HK-2 (cell line): ENCODE measurements around the gene C2CD4D.
"Not testable (repeated sequence)": the region's sequence is repeated elsewhere in the genome, so short reads cannot be mapped to it uniquely, and the experiment has no call there.

ENCODE experiments used
- DNase-seq: peaks from one replicate; pipeline ENCODE4 v3.0.0-alpha.2; 2018; ENCODE audit not compliant: unreplicated experiment

Gene C2CD4D

DNA sequence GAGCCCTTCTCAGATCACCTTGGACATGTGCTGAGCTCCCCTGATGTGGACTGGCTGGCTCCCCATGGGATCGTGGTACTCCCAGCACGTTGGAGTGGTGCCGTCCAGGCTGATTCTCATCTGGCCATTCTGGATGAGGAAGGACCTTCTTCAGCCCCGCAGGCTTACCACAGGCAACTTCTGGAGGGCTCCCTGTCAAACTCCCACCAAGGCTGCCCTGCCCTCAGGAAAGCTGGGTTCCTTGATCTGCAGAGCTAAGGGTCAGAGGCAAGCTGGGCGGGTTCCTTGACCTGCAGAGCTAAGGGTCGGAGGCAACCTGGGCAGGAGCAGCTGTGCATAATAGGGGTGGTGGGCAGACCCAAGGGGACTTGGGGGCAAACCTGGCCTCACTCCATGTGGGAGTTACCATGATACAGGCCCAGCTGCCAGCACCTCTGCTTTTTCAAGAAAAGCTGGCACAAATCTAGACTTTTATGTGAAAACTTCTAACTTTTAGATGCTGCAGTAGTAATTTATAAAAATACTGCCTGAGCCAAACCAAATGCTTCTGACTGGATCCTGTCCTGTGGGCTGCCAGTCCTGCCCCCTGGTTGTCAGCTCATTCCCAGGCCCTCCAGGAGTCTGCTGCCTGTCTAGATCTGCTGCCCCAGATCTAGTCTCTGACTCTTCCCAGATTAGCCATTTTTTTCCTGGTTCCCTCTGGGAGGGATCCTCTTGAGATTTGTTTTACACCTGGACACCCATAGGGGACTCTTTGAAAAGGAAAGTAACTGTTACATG, 19.5 kb upstream of the C2CD4D start:
- DNase-seq: no peak

DNA sequence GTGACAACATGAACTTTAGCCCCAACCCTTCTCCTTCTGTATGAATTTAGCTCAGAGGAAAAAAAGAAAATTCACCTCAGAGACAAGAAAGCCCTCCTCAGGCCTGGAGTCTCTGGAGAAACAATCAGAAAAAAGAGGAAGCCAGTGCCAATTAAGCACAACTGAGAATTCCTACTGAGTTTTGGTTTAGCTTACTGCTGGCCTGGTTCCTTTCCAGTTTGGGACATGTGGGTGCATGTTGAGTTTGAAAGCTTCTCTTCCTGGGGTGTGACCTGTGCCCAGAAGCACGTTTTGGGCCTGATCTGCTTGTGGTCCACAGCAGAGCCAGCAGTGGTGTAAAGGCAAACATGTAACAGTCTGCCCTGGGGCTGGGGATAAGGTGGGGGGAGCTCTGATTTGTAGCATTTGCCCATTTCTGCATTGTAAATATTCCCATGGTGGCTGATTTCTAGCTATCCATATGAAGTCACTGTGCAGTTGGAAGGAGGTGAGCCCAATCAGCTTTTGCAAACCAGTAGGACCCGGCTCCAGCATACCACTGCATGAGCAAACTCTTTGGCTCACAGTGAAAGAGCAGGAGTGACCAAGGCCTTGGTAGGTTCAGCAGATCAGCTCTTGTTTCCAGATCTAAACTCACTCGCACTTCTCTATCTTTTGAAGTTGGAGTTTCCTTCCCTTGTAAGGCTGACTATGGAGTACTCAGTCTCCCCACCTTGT, 18.6 kb upstream of the C2CD4D start:
- no peak for DNase-seq

DNA sequence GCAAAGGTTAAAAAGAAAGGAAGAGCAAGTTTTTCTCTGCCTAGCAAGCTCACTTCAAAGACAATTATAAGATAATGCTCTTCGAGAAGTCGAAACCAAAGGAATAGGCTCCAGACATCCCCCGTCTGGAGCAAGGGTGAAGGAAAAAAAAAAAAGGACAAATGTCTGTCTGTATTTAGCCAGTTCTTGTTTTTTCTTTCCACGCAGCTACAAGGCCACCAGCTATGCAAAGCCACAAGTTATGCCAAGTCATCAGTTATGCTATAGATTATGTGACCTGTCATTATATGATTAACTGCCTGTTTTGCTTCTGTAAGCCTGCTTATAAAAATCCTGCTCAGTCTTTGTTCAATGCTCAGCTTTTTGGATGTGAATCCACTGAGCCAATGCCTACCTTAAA, 16.3 kb upstream of the C2CD4D start:
- no peak for DNase-seq

DNA sequence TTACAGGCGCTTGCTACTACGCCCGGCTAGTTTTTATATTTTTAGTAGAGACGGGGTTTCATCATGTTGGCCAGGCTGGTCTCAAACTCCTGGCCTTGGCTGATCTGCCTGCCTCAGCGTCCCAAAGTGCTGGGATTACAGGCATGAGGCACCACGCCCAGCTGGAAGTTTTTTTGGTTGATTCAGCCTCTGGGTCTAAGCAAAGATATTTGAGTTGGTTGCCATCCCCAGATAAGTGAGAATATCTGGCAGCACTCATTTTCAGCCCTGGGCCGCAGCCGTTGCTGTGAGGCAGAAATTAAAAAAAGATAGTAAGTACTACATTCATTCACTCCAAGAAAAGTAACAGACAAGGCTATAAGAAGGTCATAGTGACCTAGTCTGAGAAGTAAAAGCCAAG, 15.9 kb upstream of the C2CD4D start:
- DNase-seq: not testable (repeated sequence)

DNA sequence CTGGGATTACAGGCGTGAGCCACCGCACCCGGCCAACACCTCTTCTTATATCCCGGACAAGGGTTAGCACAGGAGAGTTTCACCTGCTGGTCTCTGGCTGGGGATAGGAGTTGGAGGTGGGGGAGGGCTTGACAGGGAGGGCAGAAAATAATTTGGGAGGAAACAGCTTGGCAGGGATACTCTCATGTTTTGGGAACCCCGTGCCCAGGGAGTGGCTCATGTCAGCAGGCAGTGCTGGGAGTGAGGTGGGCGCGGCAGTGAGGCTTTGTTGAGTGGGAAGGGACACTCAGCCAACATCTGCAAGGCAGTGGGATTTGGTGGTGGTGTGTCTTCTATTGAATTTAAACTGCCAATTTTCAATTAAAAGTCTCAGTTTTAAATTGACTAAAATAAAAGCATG, 15.0 kb upstream of the C2CD4D start:
- no peak for DNase-seq

DNA sequence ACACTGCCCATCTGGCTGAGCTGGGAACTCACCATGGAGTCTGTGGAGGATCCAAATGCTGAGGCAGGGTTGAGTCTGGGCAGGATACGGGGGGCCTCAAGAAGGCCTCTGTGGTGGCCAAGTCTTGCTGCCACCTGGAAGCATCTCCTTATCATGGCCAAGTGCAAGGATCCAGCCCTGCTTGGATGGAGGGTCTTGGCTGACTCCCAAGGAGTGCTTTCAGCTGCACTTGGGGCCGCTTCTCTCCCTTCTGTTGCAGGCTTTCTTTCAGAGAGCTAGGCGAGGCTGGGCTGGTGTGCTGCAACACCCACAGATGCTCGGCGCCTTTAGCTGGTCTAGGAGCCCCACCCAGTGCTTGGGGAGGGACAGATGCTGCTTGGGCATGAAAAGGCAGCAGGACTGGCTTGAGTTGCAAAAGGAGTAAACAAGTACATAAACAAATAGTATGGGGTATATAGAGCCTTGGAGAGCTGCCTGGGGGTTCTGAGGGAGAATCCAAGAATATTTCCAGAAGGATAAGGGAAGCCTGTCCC, 13.9 kb upstream of the C2CD4D start, which contains the start of gene THEM5:
Gene THEM5, minus strand, starts transcription at position 302 of the 533 bp plus-strand sequence. Its CDS starts 147 bp downstream, at position 155.
- no peak for DNase-seq

DNA sequence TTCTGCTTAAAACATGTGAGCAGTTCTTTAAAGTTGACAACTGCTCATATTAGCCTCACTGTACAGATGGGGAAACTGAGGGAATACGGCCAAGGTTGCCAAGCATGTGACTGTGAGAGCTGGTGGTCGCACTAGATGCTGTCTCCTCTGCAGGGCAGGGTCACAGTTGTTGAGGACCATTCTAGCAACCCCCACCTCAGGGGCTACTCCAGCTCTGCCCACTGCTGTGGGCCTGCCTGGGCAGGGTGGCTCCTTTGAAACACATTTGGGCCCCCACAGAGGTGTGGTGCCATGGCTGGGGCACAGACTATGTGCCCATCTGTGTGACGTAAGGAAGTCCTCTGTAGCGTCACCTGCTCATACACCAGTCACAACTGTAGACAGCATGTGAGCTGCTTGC, 13.1 kb upstream of the C2CD4D start:
- no peak for DNase-seq

DNA sequence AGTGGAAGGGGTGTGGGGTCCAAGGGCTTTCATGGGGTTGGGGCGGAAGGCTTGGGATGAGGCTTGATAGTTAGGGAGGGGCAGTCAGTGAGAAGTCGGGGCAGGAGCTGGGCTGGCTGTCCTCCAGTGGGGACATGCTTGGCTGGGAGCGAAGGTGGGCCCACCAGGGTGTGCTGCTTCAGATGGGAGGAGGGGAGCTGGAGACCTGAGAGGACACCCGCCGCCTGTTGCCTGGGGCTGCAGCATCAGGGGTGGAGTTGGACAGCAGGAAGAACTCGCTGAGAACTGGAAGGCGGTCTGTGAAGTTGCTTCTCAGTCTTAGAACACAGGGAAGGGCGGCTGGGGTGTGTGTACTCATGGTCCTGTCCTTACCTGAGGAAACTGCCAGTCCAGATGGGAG, 12.3 kb upstream of the C2CD4D start:
- DNase-seq: no peak

DNA sequence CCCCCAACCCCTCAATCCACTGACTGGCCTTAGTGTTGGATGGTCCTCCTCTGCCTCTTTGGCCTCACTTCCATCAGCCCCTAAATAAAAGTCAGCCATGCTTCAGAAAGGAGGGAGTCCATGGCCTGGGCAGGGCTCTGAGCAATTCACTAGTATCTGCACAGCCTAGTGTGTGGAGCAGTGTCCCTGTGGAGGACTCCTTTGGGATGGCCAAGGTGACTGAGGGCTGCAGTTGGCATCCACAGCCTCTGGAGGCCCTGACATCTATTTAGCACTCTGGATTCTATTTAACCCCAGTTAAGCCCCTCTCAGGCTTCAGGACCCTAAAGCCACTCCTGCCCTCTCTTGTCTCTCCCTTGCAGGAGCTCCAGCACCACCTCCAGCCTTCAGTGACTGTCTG, 10.3 kb upstream of the C2CD4D start:
- no peak for DNase-seq

DNA sequence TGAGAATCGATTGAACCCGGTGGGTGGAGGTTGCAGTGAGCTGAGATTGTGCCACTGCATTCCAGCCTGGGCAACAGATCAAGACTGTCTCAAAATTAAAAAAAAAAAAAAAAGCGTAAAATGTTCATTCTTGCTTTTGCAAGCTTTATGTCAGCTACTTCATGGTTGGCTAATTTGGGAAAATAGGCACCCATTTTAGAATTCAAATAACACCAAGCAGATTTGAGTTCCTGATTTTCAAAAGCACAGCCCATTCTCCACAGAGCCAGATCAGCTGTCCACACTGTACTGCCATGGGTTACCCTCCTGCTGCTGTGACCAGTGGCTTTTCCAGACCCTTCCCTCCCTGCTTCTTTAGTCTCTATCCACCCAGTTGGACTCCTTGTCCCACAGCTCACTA, 9.5 kb upstream of the C2CD4D start:
- no peak for DNase-seq

DNA sequence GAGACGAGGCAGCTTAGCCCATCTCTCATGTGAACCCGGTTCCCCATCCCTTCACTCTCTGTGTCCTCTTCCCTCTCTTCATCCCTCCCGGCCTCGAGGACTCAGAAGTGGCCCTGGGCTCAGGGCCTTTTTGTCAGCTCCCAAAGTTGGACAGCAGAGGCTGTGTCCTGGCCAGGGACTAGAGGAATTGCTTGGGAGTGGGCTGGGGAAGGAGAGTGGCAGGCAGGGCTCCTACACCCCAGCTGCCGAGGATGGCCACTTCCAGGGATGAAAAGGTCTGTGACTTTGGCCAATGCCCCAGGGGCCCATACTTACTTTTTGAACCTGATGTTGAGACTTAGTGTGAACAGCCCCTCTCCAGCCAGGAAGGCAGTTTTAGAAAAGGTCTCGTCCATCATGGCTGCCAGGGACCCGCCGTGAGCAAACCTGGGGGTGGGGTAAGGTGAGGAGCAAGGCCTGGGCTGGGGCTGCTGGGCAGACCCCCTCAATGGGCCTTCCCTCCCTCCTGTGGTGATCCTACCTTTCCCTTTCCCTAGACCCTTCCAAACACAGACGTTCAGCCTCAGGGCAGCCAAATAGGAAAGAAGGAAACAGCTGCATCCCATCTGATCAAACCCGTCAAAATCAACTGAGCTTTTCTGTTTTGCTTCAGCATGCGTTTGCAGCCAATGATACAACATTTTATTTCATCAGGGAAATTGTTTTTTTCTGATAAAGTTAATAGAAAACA, 8.4 kb upstream of the C2CD4D start:
- DNase-seq: no peak

DNA sequence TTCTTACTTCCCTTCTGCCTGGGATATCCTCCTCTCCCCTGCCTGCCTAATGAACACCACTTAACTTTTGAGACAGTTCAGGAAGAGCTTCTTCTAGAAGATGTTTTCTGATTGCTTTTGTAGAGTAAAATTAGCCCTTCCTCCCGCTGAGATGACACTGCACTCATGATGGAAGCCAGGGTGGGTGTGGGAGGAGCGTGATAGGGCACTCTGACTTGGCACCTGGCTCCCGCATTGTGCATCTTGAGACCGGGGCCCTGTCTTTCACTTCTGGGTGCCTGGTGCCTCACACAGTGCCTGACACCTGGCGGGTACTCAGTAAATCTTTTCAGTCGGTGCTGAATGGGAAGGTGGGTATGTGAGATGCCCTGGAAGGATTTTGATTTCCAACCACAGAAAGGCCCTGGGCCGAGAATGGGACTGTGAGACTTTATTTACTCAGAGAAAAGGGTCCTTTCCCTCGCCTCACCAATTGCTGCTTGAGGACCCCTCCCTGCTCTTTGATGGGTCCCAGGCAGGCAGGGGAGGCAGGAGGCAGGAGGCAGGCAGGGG, 7.1 kb upstream of the C2CD4D start:
- DNase-seq: no peak

DNA sequence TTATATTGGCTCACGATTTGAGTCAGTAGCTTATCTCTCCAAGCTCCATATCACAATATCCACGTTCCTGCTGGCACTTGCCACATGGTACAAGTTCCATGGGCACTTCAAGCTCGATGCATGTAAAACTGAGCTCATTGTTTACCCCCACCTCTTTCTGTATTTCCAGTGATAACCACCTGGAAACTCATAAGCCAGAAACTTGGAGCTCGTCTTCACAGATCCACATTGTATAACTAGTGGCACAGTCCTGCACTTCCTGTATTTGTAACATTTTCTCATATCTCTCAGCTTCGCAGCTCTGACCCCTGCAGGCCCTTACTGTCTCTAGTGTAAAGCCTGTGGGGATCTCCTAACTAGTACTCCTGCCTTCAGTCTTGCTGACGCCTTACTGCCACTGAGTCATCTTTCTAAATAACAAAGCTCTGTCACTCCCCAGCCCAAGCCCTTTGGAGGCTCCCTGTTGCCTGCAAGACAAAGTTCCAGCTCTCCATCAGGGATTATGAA, 6.5 kb upstream of the C2CD4D start:
- DNase-seq: peak; percentile 20

DNA sequence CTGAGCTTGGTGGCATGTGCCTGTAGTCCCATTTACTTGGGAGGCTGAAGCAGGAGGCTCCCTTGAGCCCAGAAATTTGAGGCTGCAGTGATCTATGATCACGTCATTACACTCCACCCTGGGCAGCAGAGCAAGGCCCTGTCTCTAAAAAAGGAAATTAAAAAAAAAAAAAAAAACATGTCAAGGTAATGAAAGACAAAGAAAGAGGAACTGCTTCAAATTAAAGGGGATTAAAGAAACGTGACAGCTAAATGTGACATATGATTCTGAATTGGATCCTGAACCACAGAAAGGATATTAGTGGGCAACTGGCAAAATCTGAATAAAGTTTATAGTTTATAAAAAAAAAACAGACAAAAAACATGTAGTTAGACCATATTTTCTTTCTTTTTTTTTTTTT, 3.8 kb upstream of the C2CD4D start:
- no peak for DNase-seq

DNA sequence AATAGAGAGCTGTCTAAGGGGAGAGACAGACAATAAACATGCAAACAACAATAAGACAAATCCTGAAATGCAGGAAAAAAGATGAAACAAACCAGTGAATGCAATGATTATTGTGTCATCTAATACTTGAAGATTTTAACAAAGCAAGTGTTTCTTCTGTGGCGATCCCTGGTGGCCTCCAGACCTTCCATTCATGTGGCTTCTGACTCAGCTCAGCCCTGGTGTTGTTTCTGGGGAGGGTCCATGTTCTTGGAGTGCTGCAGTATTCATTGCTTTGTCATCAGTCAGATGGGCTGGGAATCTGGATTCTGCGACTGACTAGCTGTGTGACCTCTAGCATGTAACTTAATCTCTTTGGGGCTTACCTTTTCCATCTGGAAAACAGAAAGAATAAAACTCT, 1.5 kb upstream of the C2CD4D start:
- no peak for DNase-seq

DNA sequence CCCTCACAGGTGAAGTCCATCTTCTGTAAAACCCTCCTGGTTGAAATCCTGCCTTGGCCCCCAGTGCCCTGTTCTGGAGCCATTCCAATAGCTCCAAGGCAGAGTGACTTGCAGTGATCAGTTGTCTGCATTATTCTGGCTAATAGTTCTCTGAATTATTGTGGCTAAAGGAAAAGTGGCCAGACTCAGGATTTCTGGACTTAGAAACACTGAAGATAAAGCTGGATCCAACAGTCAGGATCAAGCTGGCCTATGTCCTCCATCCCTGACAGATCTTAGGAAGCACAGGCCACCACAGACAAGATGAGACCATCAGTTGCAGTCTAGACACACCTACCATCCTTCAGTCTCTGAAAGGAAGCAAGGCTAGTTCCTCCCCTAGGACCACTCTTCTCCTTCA, 801 bp upstream of the C2CD4D start:
- no peak for DNase-seq

DNA sequence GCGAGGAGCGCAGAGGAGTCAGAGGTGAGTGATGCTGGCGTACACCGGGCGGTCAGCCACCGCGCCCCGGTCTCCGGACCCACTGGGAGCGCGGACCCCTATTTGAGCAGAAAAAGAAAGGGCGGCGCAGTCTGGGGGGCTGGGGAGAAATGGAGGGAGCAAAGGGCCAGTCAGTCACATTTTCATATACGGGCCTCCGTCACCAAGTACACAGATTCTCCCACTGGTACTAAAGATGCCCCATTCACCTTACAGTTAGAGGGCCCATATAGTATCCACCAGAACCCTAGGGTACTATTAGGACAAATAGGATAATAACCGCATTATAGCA, 573 bp downstream of the C2CD4D start:
- DNase-seq: no peak

DNA sequence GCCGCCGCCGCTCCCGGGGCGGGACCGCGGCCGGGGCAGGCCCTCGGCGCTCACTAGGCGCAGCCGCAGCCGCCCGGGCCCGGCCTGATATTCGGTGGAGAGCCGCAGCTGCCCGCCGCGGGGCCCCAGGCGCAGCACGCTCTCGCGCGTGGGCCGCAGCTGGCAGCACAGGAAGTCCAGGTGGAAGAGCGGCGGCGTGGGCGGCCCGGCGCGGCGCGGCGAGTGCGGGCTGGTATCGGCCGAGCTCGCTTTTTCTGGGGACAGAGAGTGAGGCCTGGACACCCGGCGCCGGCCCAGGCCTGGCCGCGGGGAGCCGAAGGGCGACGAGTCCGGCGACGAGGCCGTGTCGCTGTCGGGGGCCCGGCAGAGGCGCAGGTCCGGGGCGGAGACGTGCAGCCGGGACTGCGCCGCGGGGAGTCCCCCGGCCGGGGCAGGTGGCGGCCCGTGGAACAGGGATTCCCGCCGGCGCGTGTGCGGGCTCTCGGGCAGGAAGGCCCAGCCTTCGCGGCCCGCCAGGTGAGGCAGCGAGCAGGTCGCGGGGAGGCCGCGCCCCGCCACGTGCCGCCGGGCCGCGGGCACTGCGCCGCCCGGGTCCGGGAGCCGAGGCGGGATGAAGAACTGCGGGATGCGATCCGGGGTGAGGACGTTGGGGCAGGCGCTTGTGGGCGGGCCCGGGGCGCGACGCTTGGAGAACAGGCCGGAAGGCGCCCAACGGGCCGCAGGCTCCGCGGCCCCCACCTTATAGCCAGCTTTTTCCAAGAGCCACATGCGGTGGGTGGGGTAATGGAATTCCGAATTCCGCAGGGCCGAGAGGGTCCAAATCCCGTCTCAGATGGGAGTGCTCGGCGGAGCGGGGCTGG, 1.2 kb downstream of the C2CD4D start:
- peak; percentile 38 for DNase-seq

DNA sequence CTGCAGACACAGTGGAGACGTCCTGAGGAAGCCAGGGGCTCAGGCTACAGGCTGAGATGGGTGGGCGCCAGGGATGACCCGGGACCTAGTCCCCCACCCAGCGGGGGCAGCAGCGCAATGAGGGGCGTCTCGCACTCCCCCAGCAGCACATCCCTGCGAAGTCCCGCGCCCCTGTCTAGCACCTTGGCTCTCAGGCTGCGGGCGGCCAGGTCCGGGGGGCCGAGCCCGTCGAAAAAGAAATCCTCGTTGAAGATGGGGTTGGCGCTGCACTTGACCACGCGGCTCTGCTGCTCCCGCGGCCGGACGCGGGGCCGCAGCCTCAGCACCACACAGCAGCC, 1.8 kb downstream of the C2CD4D start:
- no peak for DNase-seq

DNA sequence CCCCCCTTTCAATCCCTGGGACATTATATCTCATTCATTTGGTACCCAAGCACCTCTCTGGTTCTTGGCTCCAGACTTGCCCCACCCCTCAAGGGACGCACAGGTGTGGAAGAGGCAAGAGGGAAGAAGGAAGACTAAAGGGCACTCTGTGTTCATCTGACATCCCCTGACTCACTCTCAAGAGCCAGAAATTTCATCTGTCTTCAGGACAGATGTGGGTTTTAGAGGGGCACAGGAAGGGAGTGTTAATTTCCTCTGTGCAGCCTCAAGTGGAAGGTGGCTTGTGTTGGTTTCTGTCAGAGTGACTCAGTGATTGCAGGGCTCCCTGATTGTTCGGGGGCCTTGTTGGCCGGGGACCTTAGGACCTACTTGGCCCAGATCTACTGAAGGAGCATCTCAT, 2.4 kb downstream of the C2CD4D start:
- no peak for DNase-seq

DNA sequence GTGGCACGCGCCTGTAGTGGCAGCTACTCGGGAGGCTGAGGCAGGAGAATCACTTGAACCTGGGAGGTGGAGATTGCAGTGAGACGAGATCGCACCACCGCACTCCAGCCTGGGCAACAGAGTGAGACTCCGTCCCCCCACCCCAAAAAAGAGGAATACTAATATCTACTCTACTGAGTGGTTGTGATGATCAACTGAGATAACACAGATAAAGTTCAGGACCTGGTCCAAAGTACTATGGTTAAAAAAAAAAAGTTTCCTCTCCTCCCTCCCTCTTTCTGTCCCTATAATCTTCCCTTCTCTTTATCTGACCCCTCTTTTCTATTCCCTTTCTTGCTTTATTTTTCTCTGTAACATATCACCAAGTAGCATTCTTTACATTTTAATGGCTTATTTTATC, 4.0 kb downstream of the C2CD4D start:
- no peak for DNase-seq
